EH (cell line): ENCODE results near the gene ABTB2.

ENCODE experiments used
- DNase-seq: peaks from one replicate; pipeline ENCODE4 v3.0.0-alpha.2; 2015; ENCODE audit warnings: low read depth

Gene ABTB2

DNA sequence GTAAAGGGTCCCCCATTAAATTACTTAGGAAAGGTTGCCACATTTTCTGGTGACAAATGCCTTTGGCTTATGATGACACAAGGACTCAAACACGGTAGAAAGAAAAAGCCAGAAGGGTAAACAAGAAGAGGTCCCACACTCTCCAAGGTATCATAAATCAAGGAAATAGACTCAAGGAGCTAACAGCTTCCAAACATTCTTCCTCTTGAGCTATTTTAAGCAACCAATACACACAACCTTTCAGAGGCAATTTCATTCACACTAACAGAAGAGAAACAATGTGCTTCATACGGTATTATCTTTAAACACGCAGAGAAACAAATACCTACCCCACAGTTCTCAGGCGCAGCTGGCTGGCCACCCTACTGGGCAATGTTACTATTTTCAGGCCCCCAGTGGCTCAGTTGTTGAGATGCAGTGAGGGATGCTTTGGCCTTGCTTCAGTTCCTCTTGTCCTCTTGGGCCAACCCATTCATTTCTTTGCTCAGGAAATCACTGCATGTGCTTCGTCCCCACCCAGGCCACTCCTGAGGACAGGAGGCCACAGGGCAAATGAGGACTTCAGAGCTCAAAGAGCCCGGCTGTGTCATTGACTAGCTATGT, 15.8 kb downstream of the ABTB2 start:
- DNase-seq: peak; percentile 76

GRCh38 chr11:34341096-34341495, 16.7 kb downstream of the ABTB2 start:
- DNase-seq: no peak

GRCh38 chr11:34340653-34341052, 17.2 kb downstream of the ABTB2 start:
- DNase-seq: no peak

DNA sequence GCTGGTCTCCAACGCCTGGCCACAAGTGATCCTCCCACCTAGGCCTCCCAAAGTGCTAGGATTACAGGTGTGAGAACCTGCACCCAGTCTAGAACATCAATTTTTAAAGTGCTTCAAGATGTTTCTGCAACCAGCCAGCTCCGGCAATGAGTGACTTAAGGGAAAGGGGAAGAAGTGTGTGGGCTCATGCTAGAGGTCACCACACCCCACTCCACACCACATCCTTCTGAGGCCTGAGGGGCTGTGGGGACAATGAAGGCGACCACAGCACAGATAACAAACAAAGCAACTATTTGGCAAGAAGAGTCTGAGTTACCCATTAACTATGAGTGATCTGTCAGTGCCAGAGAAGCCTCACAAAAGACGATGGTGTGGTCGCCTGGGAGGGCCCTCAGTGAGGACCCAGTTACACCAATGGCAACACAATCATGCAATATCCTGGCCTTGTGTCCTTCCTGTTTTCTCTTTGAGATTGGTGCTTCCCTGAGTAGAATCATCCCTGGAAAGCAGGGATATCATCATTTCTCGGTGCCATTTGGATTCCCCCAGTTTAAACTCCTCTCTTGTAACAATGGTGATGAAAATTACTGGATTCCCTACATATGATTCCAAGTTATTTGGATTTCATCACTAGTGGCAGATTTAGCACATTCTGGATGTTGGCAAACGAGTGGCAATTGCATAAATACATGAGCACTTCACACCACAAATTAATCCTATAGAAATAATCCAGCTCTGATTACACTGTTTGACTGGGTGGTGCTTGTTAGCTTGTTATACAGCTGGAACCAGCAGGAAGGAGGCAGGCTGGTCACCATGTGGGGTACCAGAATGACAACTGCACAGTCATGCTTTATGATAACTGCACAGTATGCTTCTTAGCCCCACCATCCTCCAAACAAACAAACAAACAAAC, 18.4 kb downstream of the ABTB2 start:
- DNase-seq: no peak

- no peak for DNase-seq
These were observed 20.8 kb downstream of the ABTB2 start for GRCh38 chr11:34337016-34337415.

DNA sequence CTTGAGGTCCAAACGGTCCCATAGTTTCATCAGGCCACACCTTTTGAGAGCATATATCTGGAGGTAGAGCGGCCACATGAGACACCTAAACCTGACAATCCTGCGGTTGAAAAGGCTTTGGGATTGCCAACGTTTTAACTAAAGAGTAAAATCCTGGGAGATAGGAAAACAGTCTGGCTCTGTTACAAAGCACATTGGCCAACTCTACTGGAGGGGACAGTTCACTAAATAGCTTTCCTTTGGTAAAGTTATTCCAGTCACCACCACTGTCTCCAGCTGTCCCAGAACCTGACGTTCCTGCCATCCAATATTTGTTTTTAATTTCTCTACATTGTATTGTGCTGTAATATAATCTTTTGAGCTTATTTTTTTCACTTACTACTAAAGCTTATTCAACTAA, 22.0 kb downstream of the ABTB2 start:
- DNase-seq: no peak

DNA sequence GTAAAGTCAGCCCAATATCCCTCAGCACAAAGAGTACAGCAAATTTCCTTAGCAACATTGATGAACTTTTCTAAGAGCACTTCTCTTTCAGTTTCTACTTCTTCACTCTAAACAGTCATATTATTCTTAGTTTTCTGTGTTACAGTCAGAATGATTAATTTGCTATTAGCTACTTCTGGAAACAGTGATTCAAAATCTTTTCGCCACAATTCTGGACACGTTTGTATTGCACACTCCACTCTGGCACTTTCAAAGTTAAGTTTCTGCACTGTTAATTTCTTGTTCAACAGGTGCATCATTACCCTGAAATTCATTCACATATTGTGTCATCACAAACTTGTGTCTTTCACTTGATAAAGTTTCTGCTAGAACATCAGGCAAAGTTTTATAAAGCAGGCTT, 22.5 kb downstream of the ABTB2 start:
- DNase-seq: no peak

GRCh38 chr11:34333787-34334186, 24.0 kb downstream of the ABTB2 start:
- DNase-seq: no peak

DNA sequence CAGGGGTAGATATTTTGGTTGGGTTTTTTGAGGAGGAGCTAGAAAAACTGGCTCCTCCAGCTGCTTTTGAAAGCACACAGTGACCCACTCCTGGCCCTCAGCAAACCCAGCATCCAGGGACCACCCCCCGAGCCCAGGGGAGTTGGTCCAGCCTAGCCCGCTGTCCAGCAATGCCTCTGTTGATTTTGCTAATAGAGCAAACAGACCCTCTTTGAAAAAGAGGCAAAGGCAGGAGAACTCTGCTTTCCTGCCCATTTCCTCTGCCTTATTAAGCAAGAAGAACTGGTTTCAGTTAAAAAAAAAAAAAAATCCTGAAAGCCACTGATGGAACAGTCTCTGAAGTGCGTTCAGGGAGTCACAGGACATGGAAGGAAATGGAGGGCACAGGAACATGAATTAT, 25.3 kb downstream of the ABTB2 start:
- DNase-seq: no peak

GRCh38 chr11:34331736-34332135, 26.1 kb downstream of the ABTB2 start:
- DNase-seq: peak; percentile 68

GRCh38 chr11:34331329-34331728, 26.5 kb downstream of the ABTB2 start:
- DNase-seq: peak; percentile 91

GRCh38 chr11:34330653-34331052, 27.2 kb downstream of the ABTB2 start:
- no peak for DNase-seq

GRCh38 chr11:34329876-34330275, 27.9 kb downstream of the ABTB2 start:
- DNase-seq: no peak

- DNase-seq: no peak
These were observed 29.2 kb downstream of the ABTB2 start for GRCh38 chr11:34328632-34328910.

- no peak for DNase-seq
These were observed 29.8 kb downstream of the ABTB2 start for GRCh38 chr11:34327804-34328631.

- DNase-seq: no peak
These were observed 33.3 kb downstream of the ABTB2 start for GRCh38 chr11:34324466-34324865.

DNA sequence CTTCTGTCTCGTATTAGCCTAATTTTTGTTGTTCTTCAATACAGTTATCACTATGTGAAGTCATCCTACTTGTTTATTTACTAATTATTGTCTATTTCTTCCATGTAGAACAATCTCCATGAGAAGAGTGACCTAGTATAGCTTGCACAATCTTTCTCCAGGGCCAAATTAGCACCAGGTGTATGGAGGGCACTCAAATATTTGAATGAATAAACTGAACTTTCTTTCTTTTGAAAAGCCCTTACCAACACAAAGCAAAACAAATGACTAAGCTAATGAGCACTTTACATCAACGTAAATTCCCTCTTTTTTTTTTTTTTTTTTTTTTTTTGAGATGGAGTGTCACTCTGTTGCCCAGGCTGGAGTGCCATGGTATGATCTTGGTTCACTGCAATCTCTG, 34.2 kb downstream of the ABTB2 start:
- DNase-seq: peak; percentile 6

DNA sequence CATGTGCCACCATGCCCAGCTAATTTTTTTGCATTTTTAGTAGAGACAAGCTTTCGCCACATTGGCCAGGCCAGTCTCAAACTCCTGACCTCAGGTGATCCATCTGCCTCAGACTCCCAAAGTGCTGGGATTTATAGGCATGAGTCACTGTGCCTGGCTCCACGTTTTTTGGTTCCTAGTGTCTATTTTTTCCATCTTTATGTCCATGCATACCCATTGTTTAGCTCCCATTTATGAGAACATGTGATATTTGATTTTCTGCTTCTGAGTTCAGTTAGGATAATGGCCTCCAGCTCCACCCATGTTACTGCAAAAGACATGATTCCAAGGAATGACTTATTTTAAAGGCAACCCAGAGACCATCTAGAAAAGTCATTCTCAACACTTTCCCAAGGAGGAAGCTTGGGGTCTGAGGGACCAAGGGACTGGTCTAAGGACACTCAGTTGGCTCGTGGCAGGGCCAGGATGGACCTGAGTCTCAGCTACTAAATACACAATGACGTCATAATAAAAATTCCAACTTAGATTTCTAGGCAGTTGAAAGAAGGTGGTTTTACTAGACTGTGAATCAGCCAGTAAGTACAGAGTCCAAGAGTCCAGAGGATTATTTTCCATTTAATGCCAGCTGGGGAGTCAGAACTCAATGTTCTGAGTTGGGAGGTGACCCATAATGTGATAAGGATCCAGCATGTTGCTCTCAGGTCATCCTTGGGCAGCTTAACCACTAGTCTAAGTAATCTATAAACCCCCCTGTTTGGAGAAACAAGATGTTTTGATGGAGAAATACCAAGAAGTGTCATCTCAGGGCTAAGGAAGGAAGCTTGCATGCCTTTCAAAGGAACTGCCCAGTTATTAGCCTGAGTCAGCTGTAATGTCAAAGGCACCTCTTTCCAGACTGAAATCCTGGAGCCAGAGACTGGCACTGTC, 39.4 kb downstream of the ABTB2 start:
- peak; percentile 61 for DNase-seq

- no peak for DNase-seq
These were observed 40.1 kb downstream of the ABTB2 start for GRCh38 chr11:34317666-34318065.

GRCh38 chr11:34317036-34317360, 40.8 kb downstream of the ABTB2 start:
- no peak for DNase-seq

GRCh38 chr11:34316347-34317035, 41.3 kb downstream of the ABTB2 start:
- DNase-seq: peak; percentile 25
